ENCODE data around the gene TYR. TPM values are rescaled to one million over a fixed set of nuclear protein-coding genes. Genes with fewer than 3 reads are reported as not detected.

TYR gene
- total RNA-seq, 2 donors from 2014 or later: not detected

GRCh38 chr11:89189776-89190175 is 12.1 kb downstream of the TYR start:
- no peak for TF ChIP-seq CTCF (conservative IDR thresholded peaks at IDR 0.05)
- H3K27ac Mint-ChIP-seq: no peak overlapping the region
- no peaks in the 10 kb centered on the region for H3K27me3 Mint-ChIP-seq (ENCODE audit: insufficient read depth)
- H3K4me3 ChIP-seq (ENCODE audit: low read length): no peak overlapping the region
- no peak overlapping the region for H3K9ac ChIP-seq (ENCODE audit: extremely low read depth, low read length, poor library complexity, severe bottlenecking)
- no peaks in the 10 kb centered on the region for H3K36me3 Mint-ChIP-seq (ENCODE audit: low read depth)
- H3K27ac ChIP-seq (ENCODE audit: low read depth, low read length): no peak overlapping the region
- H3K27me3 ChIP-seq (ENCODE audit: control insufficient read depth, insufficient read depth, low read length, poor library complexity, severe bottlenecking): no peaks in the 10 kb centered on the region
- H3K4me1 Mint-ChIP-seq: no peaks in the 10 kb centered on the region
- no peak overlapping the region for H3K4me3 Mint-ChIP-seq
- no peaks in the 10 kb centered on the region for H3K36me3 ChIP-seq (ENCODE audit: control insufficient read depth, insufficient read depth, low read length)
- WGBS, 2 experiments (ENCODE audit: insufficient coverage in 1 of 2, insufficient read length in 1 of 2): 92% methylated on average over 1 of the region's 2 CpGs; no CpG with 5 or more reads in 1 of the 2 experiments
- H3K9me3 ChIP-seq (ENCODE audit: control insufficient read depth, low read length): no peaks in the 10 kb centered on the region
- no peaks in the 10 kb centered on the region for H3K4me1 ChIP-seq (ENCODE audit: control insufficient read depth, insufficient read depth, low read length)
- H3K9me3 Mint-ChIP-seq: no peaks in the 10 kb centered on the region
- no peak for DNase-seq

- H3K27me3 ChIP-seq (ENCODE audit: control insufficient read depth, insufficient read depth, low read length, poor library complexity, severe bottlenecking): no peaks in the 10 kb centered on the region
- 100% methylated on average over 1 of the region's 1 CpG; no CpG with 5 or more reads in 1 of the 2 experiments for WGBS, 2 experiments (ENCODE audit: insufficient coverage in 1 of 2, insufficient read length in 1 of 2)
- Mint-ChIP-seq H3K4me1 (peaks cover under 1% of the 10 kb centered on the region), H3K27ac (no peak overlapping the region), H3K9me3 (no peaks in the 10 kb centered on the region), H3K27me3 (ENCODE audit: insufficient read depth) (no peaks in the 10 kb centered on the region), H3K36me3 (ENCODE audit: low read depth) (no peaks in the 10 kb centered on the region), H3K4me3 (no peak overlapping the region)
- no peaks in the 10 kb centered on the region for H3K9me3 ChIP-seq (ENCODE audit: control insufficient read depth, low read length)
- TF ChIP-seq CTCF (conservative IDR thresholded peaks at IDR 0.05): no peak
- no peak overlapping the region for H3K4me3 ChIP-seq (ENCODE audit: low read length)
- H3K9ac ChIP-seq (ENCODE audit: extremely low read depth, low read length, poor library complexity, severe bottlenecking): no peak overlapping the region
- no peak overlapping the region for H3K27ac ChIP-seq (ENCODE audit: low read depth, low read length)
- H3K36me3 ChIP-seq (ENCODE audit: control insufficient read depth, insufficient read depth, low read length): no peaks in the 10 kb centered on the region
- no peak for DNase-seq
- H3K4me1 ChIP-seq (ENCODE audit: control insufficient read depth, insufficient read depth, low read length): no peaks in the 10 kb centered on the region
Observed at GRCh38 chr11:89201138-89201537, 23.5 kb downstream of the TYR start.

- Histone ChIP-seq H3K27ac (ENCODE audit: low read depth, low read length) (no peak overlapping the region), H3K9me3 (ENCODE audit: control insufficient read depth, low read length) (no peaks in the 10 kb centered on the region), H3K4me3 (ENCODE audit: low read length) (no peak overlapping the region), H3K36me3 (ENCODE audit: control insufficient read depth, insufficient read depth, low read length) (no peaks in the 10 kb centered on the region), H3K4me1 (ENCODE audit: control insufficient read depth, insufficient read depth, low read length) (no peaks in the 10 kb centered on the region), H3K27me3 (ENCODE audit: control insufficient read depth, insufficient read depth, low read length, poor library complexity, severe bottlenecking) (no peaks in the 10 kb centered on the region), H3K9ac (ENCODE audit: extremely low read depth, low read length, poor library complexity, severe bottlenecking) (no peak overlapping the region)
- Mint-ChIP-seq H3K27me3 (ENCODE audit: insufficient read depth) (no peaks in the 10 kb centered on the region), H3K4me1 (no peaks in the 10 kb centered on the region), H3K27ac (no peak overlapping the region), H3K4me3 (no peak overlapping the region), H3K9me3 (no peaks in the 10 kb centered on the region), H3K36me3 (ENCODE audit: low read depth) (no peaks in the 10 kb centered on the region)
- no peak for TF ChIP-seq CTCF (conservative IDR thresholded peaks at IDR 0.05)
- peak; percentile 40 for DNase-seq
Observed at GRCh38 chr11:89203814-89204213, 26.1 kb downstream of the TYR start.
